ENCODE measurements around the gene HS3ST3B1.
A peak's percentile ranks its signal among the peaks of the same experiment; 100 is the strongest.

Gene HS3ST3B1

GRCh38 chr17:14359163-14360020 lies 58.5 kb downstream of the HS3ST3B1 start:
- DNase-seq = peak; percentile 22

- DNase-seq = no peak
Observed at GRCh38 chr17:14360856-14361255, 60.0 kb downstream of the HS3ST3B1 start.

GRCh38 chr17:14361470-14361869 lies 60.6 kb downstream of the HS3ST3B1 start:
- no peak for DNase-seq

- DNase-seq = no peak
Observed at GRCh38 chr17:14361945-14362508, 61.1 kb downstream of the HS3ST3B1 start.

GRCh38 chr17:14366199-14366598 lies 65.3 kb downstream of the HS3ST3B1 start:
- DNase-seq = no peak

- no peak for DNase-seq
Observed at GRCh38 chr17:14372461-14372860, 71.6 kb downstream of the HS3ST3B1 start.

- no peak for DNase-seq
Observed at GRCh38 chr17:14372905-14373613, 72.2 kb downstream of the HS3ST3B1 start.

- no peak for DNase-seq
Observed at GRCh38 chr17:14373614-14374259, 72.9 kb downstream of the HS3ST3B1 start.

GRCh38 chr17:14374268-14374667 lies 73.4 kb downstream of the HS3ST3B1 start:
- DNase-seq = no peak

GRCh38 chr17:14376666-14377065 lies 75.8 kb downstream of the HS3ST3B1 start:
- no peak for DNase-seq

- DNase-seq = no peak
Observed at GRCh38 chr17:14381606-14382005, 80.7 kb downstream of the HS3ST3B1 start.

- no peak for DNase-seq
Observed at GRCh38 chr17:14387036-14387435, 86.2 kb downstream of the HS3ST3B1 start.

GRCh38 chr17:14389681-14390080 lies 88.8 kb downstream of the HS3ST3B1 start:
- no peak for DNase-seq

GRCh38 chr17:14393723-14394122 lies 92.8 kb downstream of the HS3ST3B1 start:
- DNase-seq = no peak

- DNase-seq = no peak
Observed at GRCh38 chr17:14395255-14395654, 94.4 kb downstream of the HS3ST3B1 start.

GRCh38 chr17:14396547-14396946 lies 95.7 kb downstream of the HS3ST3B1 start:
- no peak for DNase-seq

GRCh38 chr17:14398766-14399165 lies 97.9 kb downstream of the HS3ST3B1 start:
- DNase-seq = no peak
